ENCODE results near the gene JARID2. TPM values are rescaled to one million over a fixed set of nuclear protein-coding genes. Genes with fewer than 3 reads are reported as not detected.

The JARID2 gene
- total and polyA plus RNA-seq, 9 of the 15 experiments (the other 6 are each of a cell fraction or from before 2014, with no cell fraction given), result 5.0 to 29.0 (median 15.6) TPM

- TF ChIP-seq KLF6 (CRISPR knock-in tag; IDR thresholded peaks at IDR 0.05; ENCODE audit: borderline replicate concordance) (peak; percentile 92), ZNF766 (CRISPR knock-in tag; conservative IDR thresholded peaks at IDR 0.05) (peak; percentile 84), SMAD4 (CRISPR knock-in tag; conservative IDR thresholded peaks at IDR 0.05) (peak; percentile 92), ZNF354B (CRISPR knock-in tag; IDR thresholded peaks at IDR 0.05) (peak; percentile 72; the same call in 1 of the 2 replicates), POLR3A (IDR thresholded peaks at IDR 0.05; ENCODE audit: borderline replicate concordance, extremely low read depth, insufficient read depth, insufficient read length) (no peak), CBFA2T2 (conservative IDR thresholded peaks at IDR 0.05) (peak; percentile 70), POLR2AphosphoS2 (IDR thresholded peaks at IDR 0.05; ENCODE audit: low read length) (no peak), BRD4 (IDR thresholded peaks at IDR 0.05) (0 out of 2 replicates have a peak, but pooled peaks have one; percentile 8), ZNF274 (IDR thresholded peaks at IDR 0.05; ENCODE audit: borderline replicate concordance, low read depth, low read length) (no peak), TOE1 (IDR thresholded peaks at IDR 0.05; ENCODE audit: borderline replicate concordance) (peak; percentile 43; the same call in 1 of the 2 replicates), TOE1 (CRISPR knock-in tag; IDR thresholded peaks at IDR 0.05; ENCODE audit: borderline replicate concordance, low read depth) (no peak), RHOXF2B (CRISPR knock-in tag; conservative IDR thresholded peaks at IDR 0.05) (0 out of 2 replicates have a peak, but pooled peaks have one; percentile 56), SIN3B (IDR thresholded peaks at IDR 0.05; ENCODE audit: low read depth) (no peak), PCBP1 (IDR thresholded peaks at IDR 0.05; ENCODE audit: low read depth, low read length, poor library complexity, severe bottlenecking) (no peak), AFF1 (IDR thresholded peaks at IDR 0.05; ENCODE audit: low read depth in 1 of 2, partially characterized antibody in 2 of 2) (peak in 1 of 2 experiments; percentile 37), ID3 (CRISPR knock-in tag; IDR thresholded peaks at IDR 0.05) (0 out of 2 replicates have a peak, but pooled peaks have one; percentile 42), ID3 (tag; IDR thresholded peaks at IDR 0.05) (peak; percentile 76; the same call in 1 of the 2 replicates), SMARCE1 (IDR thresholded peaks at IDR 0.05) (peak; percentile 91), XRCC5 (IDR thresholded peaks at IDR 0.05; ENCODE audit: low read depth, low read length) (no peak), SMARCC2 (IDR thresholded peaks at IDR 0.05; ENCODE audit: low read depth) (no peak; the same call in 1 of the 2 replicates), RFX7 (CRISPR knock-in tag; IDR thresholded peaks at IDR 0.05) (peak; percentile 82; the same call in 1 of the 2 replicates)
These were observed 309.5 kb downstream of the JARID2 start (continued) for GRCh38 chr6:15555101-15556038.

Measured in K562 (cell line).